Fibroblast of lung (primary cell): Measurements from ENCODE around the gene SLC35A2. TPM values are rescaled to one million over a fixed set of nuclear protein-coding genes. Genes with fewer than 3 reads are reported as not detected.
A peak's percentile ranks its signal among the peaks of the same experiment; 100 is the strongest.

Source experiments
- DNase-seq, 2 donors: peaks; one replicate each; pipeline versions ENCODE4 v3.0.0 to v3.0.0-alpha.2; 2010; ENCODE audit warnings: low read depth in 2 of 2
- H2AFZ ChIP-seq: 2 replicates; pipeline ENCODE4 v1.5.1; 2012; ENCODE audit warnings: low read length, control low read depth, inconsistent platforms
- H3K27ac ChIP-seq: 2 replicates; pipeline ENCODE4 v1.5.1; 2011; ENCODE audit warnings: low read length, control low read depth; ENCODE audit not compliant: insufficient read depth
- H3K27me3 ChIP-seq: 2 replicates; pipeline ENCODE4 v1.5.1; 2011; ENCODE audit warnings: mild to moderate bottlenecking, low read length; ENCODE audit not compliant: control insufficient read depth, insufficient read depth
- H3K36me3 ChIP-seq: 2 replicates; pipeline ENCODE4 v1.5.1; 2011; ENCODE audit warnings: low read length; ENCODE audit not compliant: control insufficient read depth, insufficient read depth
- H3K4me1 ChIP-seq: 2 replicates; pipeline ENCODE4 v1.5.1; 2011; ENCODE audit warnings: low read length; ENCODE audit not compliant: control insufficient read depth, insufficient read depth; ENCODE audit errors: extremely low read depth
- H3K4me2 ChIP-seq: 2 replicates; pipeline ENCODE4 v1.5.1; 2011; ENCODE audit warnings: low read length, control low read depth; ENCODE audit not compliant: insufficient read depth; ENCODE audit errors: extremely low read depth
- H3K4me3 ChIP-seq, 4 experiments: fragments of 200-600 bp in 1 of 4; sonication (generic) in 1 of 4; replicated peaks in 1 of 4; 2 replicates each; pipeline ENCODE4 v1.5.1; 2011 to 2016; ENCODE audit warnings: low read length in 4 of 4, low read depth in 3 of 4, mild to moderate bottlenecking in 3 of 4, control low read depth in 2 of 4, inconsistent platforms in 1 of 4, mixed read lengths in 1 of 4; ENCODE audit not compliant: insufficient read depth in 1 of 4; ENCODE audit errors: control extremely low read depth in 1 of 4
- H3K79me2 ChIP-seq: 2 replicates; pipeline ENCODE4 v1.5.1; 2012; ENCODE audit warnings: mild to moderate bottlenecking, low read length, inconsistent platforms; ENCODE audit not compliant: control insufficient read depth, insufficient read depth
- H3K9ac ChIP-seq: 2 replicates; pipeline ENCODE4 v1.5.1; 2011; ENCODE audit warnings: mild to moderate bottlenecking, low read length, control low read depth; ENCODE audit not compliant: insufficient read depth
- H3K9me3 ChIP-seq: 2 replicates; pipeline ENCODE4 v1.5.1; 2012; ENCODE audit warnings: low read depth, low read length; ENCODE audit not compliant: control insufficient read depth, insufficient read depth
- H4K20me1 ChIP-seq: 2 replicates; pipeline ENCODE4 v1.5.1; 2011; ENCODE audit warnings: low read length; ENCODE audit not compliant: control insufficient read depth, insufficient read depth; ENCODE audit errors: extremely low read depth
- CTCF ChIP-seq, 2 donors: IDR thresholded peaks in 1 of 2; conservative IDR thresholded peaks in 1 of 2; 1 replicate in 1 of 2; 2 replicates in 1 of 2; pipeline ENCODE4 v1.5.1; 2011 to 2012; ENCODE audit warnings: low read length in 2 of 2, control low read depth in 1 of 2, inconsistent platforms in 1 of 2, low read depth in 1 of 2, mild to moderate bottlenecking in 1 of 2
- EZH2 ChIP-seq: IDR thresholded peaks from 2 replicates; pipeline ENCODE4 v1.5.1; 2012; ENCODE audit warnings: low read length, control low read depth, mild to moderate bottlenecking; ENCODE audit errors: missing control alignments
- polyA plus RNA-seq, 2 donors: library from polyadenylated mRNA; depleted of rRNA in 1 of 2; stranded (reverse) in 1 of 2; unstranded in 1 of 2; fragments of >200 nt; gene quantifications; 2 replicates each; pipeline ENCODE4 v1.2.1, GENCODE V29; 2011 to 2012; ENCODE audit warnings: missing spikeins in 1 of 2
- total RNA-seq: library from RNA; depleted of rRNA; stranded (reverse); fragments of >200 nt; gene quantifications from 2 replicates; pipeline ENCODE4 v1.2.1, GENCODE V29; 2014

Gene SLC35A2
- total and polyA plus RNA-seq, 2 donors (not counting 1 experiment from before 2014, with no cell fraction given): 9.6 to 41.2 TPM

GRCh38 chrX:48896611-48897011 is 14.8 kb downstream of the SLC35A2 start:
- peak overlapping the region; percentile 53 for H3K9ac ChIP-seq
- peaks cover 13% of the 10 kb centered on the region for H3K79me2 ChIP-seq
- H3K27me3 ChIP-seq: no peaks in the 10 kb centered on the region
- TF ChIP-seq CTCF (conservative IDR thresholded peaks at IDR 0.05 in 1 of 2, IDR thresholded peaks at IDR 0.05 in 1 of 2; ENCODE audit: low read depth in 1 of 2, low read length in 2 of 2) (no peak), EZH2 (no peak)
- no peaks in the 10 kb centered on the region for H3K9me3 ChIP-seq
- peak; percentile 23 to 42 for DNase-seq
- H2AFZ ChIP-seq: no peak overlapping the region
- H3K4me3 ChIP-seq: peak overlapping the region; percentile 62 to 89 (median 81)
- H3K4me1 ChIP-seq: peaks cover 3% of the 10 kb centered on the region
- no peaks in the 10 kb centered on the region for H4K20me1 ChIP-seq
- H3K4me2 ChIP-seq: peak overlapping the region; percentile 77
- peaks cover 4% of the 10 kb centered on the region for H3K36me3 ChIP-seq
- peak overlapping the region; percentile 97 for H3K27ac ChIP-seq

- Histone ChIP-seq H3K27me3 (no peaks in the 10 kb centered on the region), H4K20me1 (no peaks in the 10 kb centered on the region), H3K9me3 (no peaks in the 10 kb centered on the region), H3K4me1 (peaks cover 3% of the 10 kb centered on the region), H3K4me2 (no peak overlapping the region), H3K9ac (no peak overlapping the region), H2AFZ (no peak overlapping the region), H3K36me3 (peaks cover 2% of the 10 kb centered on the region), H3K27ac (no peak overlapping the region), H3K79me2 (peaks cover 11% of the 10 kb centered on the region), H3K4me3 (no peak overlapping the region)
- no peak for DNase-seq
- TF ChIP-seq CTCF (conservative IDR thresholded peaks at IDR 0.05 in 1 of 2, IDR thresholded peaks at IDR 0.05 in 1 of 2; ENCODE audit: low read depth in 1 of 2, low read length in 2 of 2) (no peak), EZH2 (no peak)
Observed at GRCh38 chrX:48894891-48895290, 16.6 kb downstream of the SLC35A2 start.

- TF ChIP-seq EZH2: no peak
- DNase-seq: no peak
- no peak overlapping the region for H3K27ac ChIP-seq
- no peak overlapping the region for H3K4me2 ChIP-seq
- H4K20me1 ChIP-seq: no peaks in the 10 kb centered on the region
- no peaks in the 10 kb centered on the region for H3K36me3 ChIP-seq
- peaks cover 3% of the 10 kb centered on the region for H3K4me1 ChIP-seq
- H2AFZ ChIP-seq: no peak overlapping the region
- H3K9me3 ChIP-seq: no peaks in the 10 kb centered on the region
- no peak overlapping the region for H3K9ac ChIP-seq
- H3K4me3 ChIP-seq: no peak overlapping the region
- H3K79me2 ChIP-seq: peaks cover 4% of the 10 kb centered on the region
- H3K27me3 ChIP-seq: no peaks in the 10 kb centered on the region
Observed at GRCh38 chrX:48893556-48894348, 17.7 kb downstream of the SLC35A2 start.
